Adrenal gland (tissue), 12 donors: ENCODE measurements around the gene COL15A1. TPM values are rescaled to one million over a fixed set of nuclear protein-coding genes. Genes with fewer than 3 reads are reported as not detected.

ENCODE experiments used
- DNase-seq, 7 donors: peaks; one replicate each; pipeline ENCODE4 v3.0.0-alpha.2; 2019 to 2020
- H3K27ac ChIP-seq, 5 donors: fragments of 200-600 bp; sonication (generic) in 4 of 5; 1 replicate in 3 of 5; 2 replicates in 2 of 5; pipeline versions ENCODE4 v1.5.1 to v1.8.0; 2016 to 2020; ENCODE audit warnings: mild to moderate bottlenecking in 1 of 5
- H3K27me3 ChIP-seq: fragments of 200-600 bp; 2 replicates; pipeline ENCODE4 v1.8.0; 2021
- H3K36me3 ChIP-seq, 2 donors: fragments of 200-600 bp; replicated peaks in 1 of 2; 1 replicate in 1 of 2; 2 replicates in 1 of 2; pipeline versions ENCODE4 v1.5.1 to v1.8.0; 2018 to 2022
- H3K4me1 ChIP-seq, 2 donors: fragments of 200-600 bp; replicated peaks in 1 of 2; 1 replicate in 1 of 2; 2 replicates in 1 of 2; pipeline versions ENCODE4 v1.5.1 to v1.8.0; 2018 to 2021
- H3K4me3 ChIP-seq, 4 donors: fragments of 200-600 bp; sonication (generic) in 3 of 4; one replicate each; pipeline ENCODE4 v1.5.1; 2016 to 2018
- H3K9me3 ChIP-seq, 3 donors: fragments of 200-600 bp; sonication (generic) in 1 of 3; replicated peaks in 1 of 3; 1 replicate in 2 of 3; 2 replicates in 1 of 3; pipeline versions ENCODE4 v1.5.1 to v1.8.0; 2016 to 2021
- CTCF ChIP-seq, 6 experiments: fragments of 450-650 bp in 4 of 6; fragments of 200-600 bp in 2 of 6; sonication (generic) in 1 of 6; IDR thresholded peaks; 1 replicate in 5 of 6; 2 replicates in 1 of 6; pipeline versions ENCODE4 v1.5.1 to v1.8.0; 2016 to 2021; ENCODE audit warnings: antibody characterized with exemption in 6 of 6, mild to moderate bottlenecking in 2 of 6, moderate library complexity in 1 of 6
- POLR2A ChIP-seq, 2 donors: fragments of 450-650 bp; IDR thresholded peaks; one replicate each; pipeline ENCODE4 v1.6.1; 2017; ENCODE audit warnings: antibody characterized with exemption in 2 of 2, mild to moderate bottlenecking in 2 of 2, moderate library complexity in 1 of 2
- WGBS, 4 donors: extraction: QIAGEN DNeasy Blood & Tissue Kit in 2 of 4; methylation state at CpG; one replicate each; pipeline versions ENCODE4 v1.1.5 to v1.1.7; 2013 to 2017; 5-methylcytosine and 5-hydroxymethylcytosine counted together
- intact Hi-C, 2 donors: fragments of 100-400 bp; cut with DNase I; formaldehyde crosslinking; loops; one replicate each; pipeline versions ENCODE4 v1.14.1 to v1.15.0; 2022 to 2023
- polyA plus RNA-seq, 3 donors: library from polyadenylated mRNA; stranded (reverse); fragments of 200-250 nt in 2 of 3; fragments of 350-450 nt in 1 of 3; fragmentation: Illumina TruSeq in 1 of 3; extraction: RNeasy Lipid Tissue Mini Kit (QIAGEN cat#74804) in 1 of 3; gene quantifications; one replicate each; pipeline ENCODE4 v1.2.3, GENCODE V29; 2013 to 2014
- total RNA-seq, 9 donors: library from RNA; depleted of rRNA in 4 of 9; stranded (reverse); fragments of >200 nt in 4 of 9; fragments of 120-200 nt in 1 of 9; fragmentation: NEBNext Ultra II Directional in 1 of 9; extraction: Animal tissue kit (Norgen Biotek cat#: 25700) in 1 of 9; gene quantifications; one replicate each; pipeline versions ENCODE4 v1.1.0 to v1.2.4, GENCODE V29; 2013 to 2023
- donor health status: healthy with polysubstance abuse.
- donor health status: Bipolar disorder and iron deficiency.
- donor health status: DM: yes; HTN: yes; CAD: no.
- donor health status: DM: no; HTN: no; CAD: no.
- donor health status: DM: no; HTN: no; CAD: no.
- donor health status: DM: yes; HTN: yes; CAD: no.

The COL15A1 gene
- total and polyA plus RNA-seq, 12 donors, result 34.8 to 320 (median 101) TPM

DNA sequence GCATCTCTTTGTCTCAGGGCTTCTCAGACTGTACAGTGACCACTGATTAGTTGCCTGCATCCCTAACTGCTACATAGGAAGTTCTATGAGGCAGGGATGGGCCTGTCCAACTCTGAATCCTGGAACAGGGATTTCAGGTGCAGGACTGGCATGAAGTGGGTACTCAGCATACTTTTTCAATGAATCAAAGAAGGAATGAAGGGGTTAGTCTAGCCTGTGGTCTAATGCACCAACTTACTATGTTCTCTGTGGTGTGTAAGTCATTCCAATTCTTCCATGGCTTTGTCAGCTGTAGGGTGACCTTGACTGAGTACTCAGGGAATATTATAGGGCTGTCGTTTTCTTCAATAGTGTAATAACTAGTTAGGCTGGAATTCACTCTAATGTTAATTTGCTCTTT, 8.3 kb downstream of the COL15A1 start:
- Histone ChIP-seq H3K27ac (peak overlapping the region in 1 of 5 donors; percentile 12), H3K9me3 (no peaks in the 10 kb centered on the region), H3K36me3 (no peaks in the 10 kb centered on the region), H3K27me3 (no peaks in the 10 kb centered on the region), H3K4me3 (no peak overlapping the region), H3K4me1 (peaks cover 0 to 25% of the 10 kb centered on the region in 2 donors)
- intact Hi-C loops, result no loop called here
- 44 to 61% (median 50%) methylated on average over 1 of the region's 1 CpG for WGBS, 4 donors
- DNase-seq, result no peak
- no peak for TF ChIP-seq CTCF (IDR thresholded peaks at IDR 0.05)
- TF ChIP-seq POLR2A (IDR thresholded peaks at IDR 0.05), result no peak

- H3K4me1 ChIP-seq, result peaks cover 0 to 31% of the 10 kb centered on the region in 2 donors
- peak overlapping the region in 3 of 5 donors; percentile 16 to 47 (median 39) for H3K27ac ChIP-seq
- H3K9me3 ChIP-seq, result no peaks in the 10 kb centered on the region
- no peaks in the 10 kb centered on the region for H3K27me3 ChIP-seq
- intact Hi-C loops, result no loop called here
- no peak overlapping the region for H3K4me3 ChIP-seq
- DNase-seq, result no peak
- H3K36me3 ChIP-seq, result no peaks in the 10 kb centered on the region
- TF ChIP-seq POLR2A (IDR thresholded peaks at IDR 0.05), result no peak
- no peak for TF ChIP-seq CTCF (IDR thresholded peaks at IDR 0.05)
- 85 to 92% (median 90%) methylated on average over 2 of the region's 2 CpGs for WGBS, 4 donors
These were observed 10.0 kb downstream of the COL15A1 start for GRCh38 chr9:98953581-98954243.

DNA sequence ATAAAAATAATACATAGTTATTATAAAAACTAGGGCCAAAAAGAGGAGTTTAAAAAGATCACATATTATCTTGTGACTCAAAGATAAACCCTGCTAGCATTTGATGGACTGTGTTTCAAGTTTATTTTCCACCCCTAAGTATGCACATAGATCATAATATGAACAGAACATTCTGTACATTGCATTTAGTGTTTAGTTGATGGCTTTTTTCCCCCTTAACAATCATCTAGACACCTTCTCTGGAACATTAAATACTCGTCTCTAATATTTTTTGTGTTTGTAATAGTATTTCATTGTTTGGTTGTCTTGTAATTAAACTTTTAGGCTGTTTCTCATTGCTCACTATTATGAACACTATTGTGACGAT, 10.5 kb downstream of the COL15A1 start:
- H3K4me3 ChIP-seq, result no peak overlapping the region
- TF ChIP-seq POLR2A (IDR thresholded peaks at IDR 0.05) (no peak), CTCF (IDR thresholded peaks at IDR 0.05) (no peak)
- peak overlapping the region in 1 of 5 donors; percentile 16 for H3K27ac ChIP-seq
- intact Hi-C loops, result no loop called here
- H3K36me3 ChIP-seq, result no peaks in the 10 kb centered on the region
- WGBS, 4 donors, result 70 to 86% (median 80%) methylated on average over 2 of the region's 2 CpGs
- H3K27me3 ChIP-seq, result no peaks in the 10 kb centered on the region
- H3K9me3 ChIP-seq, result no peaks in the 10 kb centered on the region
- DNase-seq, result no peak
- H3K4me1 ChIP-seq, result peaks cover 0 to 34% of the 10 kb centered on the region in 2 donors

DNA sequence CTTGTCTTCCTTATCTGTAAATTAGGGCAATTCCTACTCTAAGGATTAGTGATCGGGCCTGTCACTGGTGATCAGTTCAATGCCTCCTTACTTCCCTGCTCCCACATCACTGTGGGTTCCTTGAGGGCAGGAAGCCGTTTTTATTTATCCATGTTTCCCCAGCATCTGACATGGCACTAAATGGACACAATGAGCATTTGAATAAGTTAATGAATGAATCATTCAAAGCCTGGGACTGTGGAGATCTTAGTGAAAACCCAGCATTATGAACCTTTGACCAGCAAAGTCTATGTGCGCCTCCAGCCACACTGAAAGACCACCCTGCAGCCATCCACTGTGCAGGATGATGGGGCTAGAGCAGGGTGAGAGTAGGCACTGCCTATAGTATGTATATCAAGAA, 11.6 kb downstream of the COL15A1 start:
- Histone ChIP-seq H3K27ac (peak overlapping the region in 2 of 5 donors; percentile 2 to 6), H3K4me1 (peaks cover 0 to 44% of the 10 kb centered on the region in 2 donors)

More for the DNA sequence above, 11.6 kb downstream of the COL15A1 start:
- no peaks in the 10 kb centered on the region for H3K9me3 ChIP-seq
- no peaks in the 10 kb centered on the region for H3K36me3 ChIP-seq
- intact Hi-C loops, result no loop called here
- TF ChIP-seq CTCF (IDR thresholded peaks at IDR 0.05) (no peak), POLR2A (IDR thresholded peaks at IDR 0.05) (no peak)
- 87 to 92% (median 91%) methylated on average over 3 of the region's 3 CpGs for WGBS, 4 donors
- no peak for DNase-seq
- H3K4me3 ChIP-seq, result no peak overlapping the region
- H3K27me3 ChIP-seq, result no peaks in the 10 kb centered on the region
